ENCODE results near the gene SRC.

The SRC gene

GRCh38 chr20:37414224-37415035 lies 68.5 kb downstream of the SRC start:
- no peak for DNase-seq (ENCODE audit: low spot score)

GRCh38 chr20:37415118-37416085 lies 69.5 kb downstream of the SRC start:
- DNase-seq (ENCODE audit: low spot score), result no peak

- DNase-seq (ENCODE audit: low spot score), result no peak
Observed at GRCh38 chr20:37416100-37416847, 70.3 kb downstream of the SRC start.

- DNase-seq (ENCODE audit: low spot score), result peak; percentile 44
Observed at GRCh38 chr20:37416848-37417616, 71.1 kb downstream of the SRC start.

- DNase-seq (ENCODE audit: low spot score), result peak; percentile 47
Observed at GRCh38 chr20:37417617-37418467, 71.9 kb downstream of the SRC start.

GRCh38 chr20:37418591-37419109 lies 72.7 kb downstream of the SRC start:
- DNase-seq (ENCODE audit: low spot score), result peak; percentile 45

GRCh38 chr20:37419307-37419706 lies 73.4 kb downstream of the SRC start:
- DNase-seq (ENCODE audit: low spot score), result no peak

GRCh38 chr20:37419774-37420542 lies 74.0 kb downstream of the SRC start:
- DNase-seq (ENCODE audit: low spot score), result no peak

GRCh38 chr20:37420610-37421009 lies 74.7 kb downstream of the SRC start:
- DNase-seq (ENCODE audit: low spot score), result no peak

GRCh38 chr20:37421060-37421905 lies 75.3 kb downstream of the SRC start:
- no peak for DNase-seq (ENCODE audit: low spot score)

GRCh38 chr20:37421988-37422387 lies 76.0 kb downstream of the SRC start:
- no peak for DNase-seq (ENCODE audit: low spot score)

GRCh38 chr20:37422791-37423286 lies 76.9 kb downstream of the SRC start:
- DNase-seq (ENCODE audit: low spot score), result no peak

GRCh38 chr20:37423545-37423944 lies 77.6 kb downstream of the SRC start:
- DNase-seq (ENCODE audit: low spot score), result no peak

GRCh38 chr20:37424062-37424851 lies 78.3 kb downstream of the SRC start:
- DNase-seq (ENCODE audit: low spot score), result no peak

GRCh38 chr20:37425103-37425625 lies 79.2 kb downstream of the SRC start:
- DNase-seq (ENCODE audit: low spot score), result no peak

GRCh38 chr20:37426106-37426505 lies 80.2 kb downstream of the SRC start:
- DNase-seq (ENCODE audit: low spot score), result no peak

- no peak for DNase-seq (ENCODE audit: low spot score)
Observed at GRCh38 chr20:37426978-37427377, 81.0 kb downstream of the SRC start.

Measured in GM03348 (cell line).